Embryonic facial prominence (tissue), 1 donor: Measurements from ENCODE around the gene SHTN1.
A peak's percentile ranks its signal among the peaks of the same experiment; 100 is the strongest.

Source experiments
- DNase-seq: peaks from one replicate; pipeline ENCODE4 v3.0.0-alpha.2; 2016; ENCODE audit errors: extremely low spot score

SHTN1 gene

GRCh38 chr10:117005026-117005526 lies at the start of gene SHTN1:
Gene SHTN1 (minus strand): TSS chr10:117005187. CDS start chr10:117005079, 108 bp downstream.
- peak; percentile 16 for DNase-seq

GRCh38 chr10:117053482-117053881 lies 48.5 kb upstream of the SHTN1 start:
- DNase-seq: no peak

- no peak for DNase-seq
Measured at GRCh38 chr10:117047947-117048346, 43.0 kb upstream of the SHTN1 start.

GRCh38 chr10:117016266-117016665 lies 11.3 kb upstream of the SHTN1 start:
- DNase-seq: no peak

GRCh38 chr10:117014835-117015234 lies 9.8 kb upstream of the SHTN1 start:
- no peak for DNase-seq

DNA sequence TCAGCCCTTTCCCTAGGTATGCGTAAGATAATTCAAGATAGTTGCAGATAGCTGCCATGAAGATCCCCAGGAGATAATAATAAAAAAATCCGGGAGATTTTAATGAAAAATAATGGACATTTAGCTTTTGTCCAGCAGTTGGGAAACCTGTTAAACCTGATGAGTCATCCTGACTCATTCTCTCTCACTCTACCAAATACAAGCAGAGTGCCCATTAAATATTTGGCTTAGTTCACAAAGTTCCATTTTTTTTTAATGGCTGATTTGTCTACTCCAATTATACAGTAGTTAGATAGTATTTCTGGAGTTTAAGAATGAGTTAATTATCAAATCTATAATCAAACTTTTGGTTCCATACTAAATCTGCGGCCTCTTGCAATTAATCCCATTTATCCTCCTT lies 2.1 kb upstream of the SHTN1 start:
- DNase-seq: no peak

DNA sequence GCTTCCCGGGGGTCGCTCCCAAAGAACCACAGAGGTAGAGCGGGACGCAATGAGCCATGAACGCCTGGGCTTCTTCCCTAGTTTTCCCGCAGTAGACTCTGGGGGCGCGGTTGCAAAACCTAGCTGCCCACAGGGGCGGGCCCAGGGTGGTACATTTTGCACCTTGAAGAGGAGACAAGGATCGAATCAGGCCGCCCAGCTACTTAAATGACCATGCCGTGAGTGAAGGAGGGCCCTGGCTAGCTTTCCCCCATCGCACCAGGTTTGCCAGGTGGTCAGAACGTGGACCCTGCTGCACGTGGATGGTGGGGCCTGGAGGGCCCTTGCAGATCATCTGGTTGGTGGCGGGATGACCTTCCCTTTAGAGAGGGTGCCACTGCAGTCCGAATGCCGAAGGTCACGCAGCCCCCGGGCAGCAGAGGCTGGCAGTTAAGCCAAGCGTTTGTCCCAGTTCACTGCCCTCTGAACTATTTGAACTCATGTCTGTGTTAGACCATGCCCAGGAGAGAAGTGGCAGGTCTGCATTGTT lies 604 bp upstream of the SHTN1 start:
- DNase-seq: no peak

- no peak for DNase-seq
Measured at GRCh38 chr10:117004227-117005025, 561 bp downstream of the SHTN1 start.

- no peak for DNase-seq
Measured at GRCh38 chr10:117003336-117003735, 1.7 kb downstream of the SHTN1 start.

- no peak for DNase-seq
Measured at GRCh38 chr10:117002206-117002605, 2.8 kb downstream of the SHTN1 start.

GRCh38 chr10:117001144-117001543 lies 3.8 kb downstream of the SHTN1 start:
- DNase-seq: no peak

DNA sequence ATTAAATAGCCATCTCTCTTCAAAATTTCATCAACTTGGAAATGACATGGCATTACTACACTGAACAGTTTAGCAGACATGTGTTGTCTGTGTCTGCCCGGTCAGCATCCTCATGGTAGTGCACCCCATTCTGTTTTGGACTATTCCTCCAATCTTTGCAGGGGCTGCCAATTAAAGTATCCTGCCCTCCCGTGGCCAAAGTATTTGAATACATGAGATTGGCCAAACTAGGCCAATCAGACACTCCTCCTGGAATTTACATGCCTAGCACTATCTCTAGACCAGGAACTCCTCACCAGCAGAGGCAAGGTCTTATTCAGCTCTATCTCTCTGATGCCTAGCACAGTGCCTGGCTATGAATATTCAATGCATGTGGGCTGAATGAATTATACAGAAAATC lies 4.4 kb downstream of the SHTN1 start:
- DNase-seq: no peak

DNA sequence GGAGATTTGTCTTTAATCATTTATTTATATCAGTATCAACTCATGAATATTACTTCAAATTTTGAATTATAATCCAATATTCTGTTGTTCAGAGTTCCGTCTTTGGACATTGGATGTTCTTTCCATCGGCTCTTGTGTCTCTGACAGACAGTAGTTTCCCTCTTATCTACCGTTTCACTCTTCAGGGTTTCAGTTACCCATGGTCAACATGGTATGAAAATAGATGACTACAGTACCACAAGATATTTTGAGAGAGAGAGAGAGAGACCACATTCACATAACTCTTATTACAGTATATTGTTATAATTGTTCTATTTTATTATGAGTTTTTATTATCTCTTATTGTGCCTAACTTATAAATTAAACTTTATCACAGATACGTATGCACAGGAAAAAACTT lies 6.8 kb downstream of the SHTN1 start:
- DNase-seq: no peak

DNA sequence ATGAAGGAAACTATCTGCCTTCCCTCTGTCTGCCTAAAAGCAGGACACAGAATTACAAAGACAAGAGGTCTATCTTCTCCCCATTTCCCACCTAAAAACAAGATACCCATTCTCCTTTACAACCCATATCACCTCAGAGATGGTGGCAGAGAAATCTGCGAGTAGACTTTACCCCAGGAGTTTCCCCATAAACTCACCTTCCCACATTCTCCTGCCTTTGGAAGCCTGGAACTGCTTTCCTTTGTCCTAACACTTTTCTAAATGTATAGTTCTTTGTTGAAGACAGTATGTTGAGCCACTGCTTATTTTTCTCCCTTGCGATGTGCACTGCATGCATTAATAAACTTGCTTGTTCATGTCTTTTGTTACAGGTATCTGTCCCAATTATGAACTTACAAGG lies 8.0 kb downstream of the SHTN1 start:
- DNase-seq: no peak

DNA sequence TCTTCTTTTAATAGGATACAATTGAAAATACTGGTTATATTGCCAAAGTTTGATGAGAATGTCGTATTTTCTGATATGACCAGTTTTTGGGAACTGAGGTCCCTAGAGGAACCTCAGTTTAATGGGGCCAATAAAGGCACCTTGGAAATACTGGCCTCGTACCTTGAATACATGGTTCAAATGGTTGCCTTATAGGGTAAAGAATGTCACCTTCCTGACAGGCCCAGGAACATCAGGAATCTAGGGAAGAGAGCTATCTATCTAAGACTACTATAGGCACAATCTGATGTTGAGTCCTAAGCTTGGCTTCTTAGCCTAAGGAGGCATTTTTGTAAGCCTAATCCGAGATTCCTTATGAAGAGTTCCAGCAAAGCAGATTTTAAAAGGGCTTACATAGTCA lies 9.3 kb downstream of the SHTN1 start:
- no peak for DNase-seq

GRCh38 chr10:116994113-116994890 lies 10.7 kb downstream of the SHTN1 start:
- DNase-seq: no peak

- no peak for DNase-seq
Measured at GRCh38 chr10:116993610-116994009, 11.4 kb downstream of the SHTN1 start.

DNA sequence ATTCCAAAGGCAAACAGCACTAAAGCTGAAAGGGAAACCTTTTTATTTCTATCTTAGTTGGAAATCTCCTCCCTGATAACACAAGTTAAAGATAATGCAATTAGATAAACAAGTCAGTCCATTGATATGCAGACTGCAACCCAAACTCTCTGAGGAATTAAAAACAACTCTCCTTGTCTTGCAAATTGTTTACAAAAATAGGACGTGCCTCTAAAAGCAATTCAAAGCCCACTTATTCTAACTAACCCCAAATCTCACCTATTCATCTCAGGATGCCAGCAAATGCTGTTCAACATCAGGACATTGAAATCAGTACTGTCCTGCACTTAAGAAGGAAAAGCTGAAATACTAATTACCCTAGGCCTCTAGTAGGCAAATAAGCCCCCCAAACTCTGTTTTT lies 12.8 kb downstream of the SHTN1 start:
- no peak for DNase-seq

DNA sequence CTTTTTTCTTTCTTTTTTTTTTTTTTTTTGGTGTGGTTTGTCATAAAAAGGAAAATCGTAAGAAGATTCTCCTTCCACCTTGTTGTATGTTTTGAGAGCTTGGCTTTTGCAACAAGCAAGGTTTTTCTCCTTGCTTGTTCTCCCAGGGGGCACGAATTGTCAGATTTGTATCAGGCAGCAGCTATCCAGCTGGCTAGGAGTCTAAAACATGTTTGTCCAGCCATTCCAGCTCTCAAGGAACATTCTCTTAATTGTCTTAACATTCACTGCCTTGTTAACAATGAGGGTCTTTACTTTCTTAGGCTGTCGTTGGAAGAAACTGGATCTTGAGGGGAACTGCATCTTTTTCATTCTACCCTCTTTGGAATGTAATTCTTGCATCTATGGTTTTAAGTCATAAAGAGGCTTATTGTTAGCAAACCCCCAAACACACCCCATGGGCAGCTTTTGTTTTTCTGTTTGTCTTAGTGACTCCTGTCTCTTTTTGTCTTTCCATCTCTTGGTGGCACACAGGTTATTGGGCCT lies 14.6 kb downstream of the SHTN1 start:
- DNase-seq: no peak

DNA sequence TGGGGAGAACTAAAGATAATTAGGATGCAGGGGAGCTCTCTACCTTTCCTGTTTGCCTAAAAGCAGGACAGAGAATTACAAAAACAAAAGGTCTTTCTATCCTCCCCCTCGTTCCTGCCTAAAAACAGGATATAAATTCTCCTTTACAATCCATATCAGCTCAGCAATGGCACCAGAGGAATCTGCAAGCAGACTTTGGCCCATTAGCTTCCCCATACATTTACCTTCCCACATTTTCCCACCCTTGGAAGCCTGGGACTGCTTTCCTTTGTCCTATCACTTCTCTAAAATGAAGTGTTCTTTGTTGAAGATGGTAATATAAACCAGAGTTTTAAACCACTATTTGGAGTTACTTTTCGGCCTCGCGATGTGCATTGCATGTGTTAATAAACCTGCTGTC lies 15.5 kb downstream of the SHTN1 start:
- no peak for DNase-seq

DNA sequence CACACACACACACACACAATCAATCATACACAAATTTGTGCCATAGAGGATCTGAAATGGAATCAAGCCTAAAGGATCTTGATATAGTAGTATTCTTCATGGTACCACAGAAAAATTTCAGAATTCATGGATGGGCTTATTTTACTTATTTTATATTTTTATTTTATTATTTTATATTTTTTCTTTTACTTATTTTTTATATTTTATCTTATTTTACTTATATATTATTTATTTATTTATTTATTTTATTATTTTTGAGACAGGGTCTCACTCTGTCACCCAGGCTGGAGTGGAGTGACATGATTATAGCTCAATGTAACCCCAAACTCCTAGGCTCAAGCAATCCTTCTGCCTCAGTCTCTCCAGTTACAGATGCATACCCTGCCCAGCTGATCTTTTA lies 16.7 kb downstream of the SHTN1 start:
- no peak for DNase-seq

DNA sequence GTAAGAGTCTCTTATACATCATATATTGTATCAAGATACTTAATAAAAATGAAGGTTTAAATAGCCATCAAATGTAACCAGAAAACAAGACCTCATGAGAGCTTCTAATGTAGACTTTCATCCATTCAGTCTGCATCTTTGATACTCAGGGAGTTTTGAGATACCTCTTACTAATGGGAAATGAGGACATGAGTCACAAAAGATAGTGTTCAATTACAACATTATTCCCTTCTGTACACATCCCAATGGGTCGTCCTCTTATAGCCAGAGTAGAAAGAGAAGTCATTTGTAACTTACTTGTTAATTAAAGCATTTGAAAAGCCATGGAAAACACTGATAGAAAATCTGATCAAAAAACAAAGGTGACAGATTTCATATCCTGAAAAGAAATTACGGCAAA lies 19.4 kb downstream of the SHTN1 start:
- DNase-seq: no peak
